ENCODE measurements around the gene RNF207. TPM values are rescaled to one million over a fixed set of nuclear protein-coding genes. Genes with fewer than 3 reads are reported as not detected.

Gene RNF207
- total RNA-seq, 1 experiment from 2014 or later, result 12.9 TPM

GRCh38 chr1:6247651-6248050 lies 41.7 kb downstream of the RNF207 start:
- no peak for DNase-seq (ENCODE audit: extremely low read depth, low read depth)

- DNase-seq (ENCODE audit: extremely low read depth, low read depth), result no peak
Measured at GRCh38 chr1:6248161-6248776, 42.4 kb downstream of the RNF207 start.

GRCh38 chr1:6248932-6249738 lies 43.2 kb downstream of the RNF207 start:
- DNase-seq (ENCODE audit: extremely low read depth, low read depth), result no peak

GRCh38 chr1:6249739-6250689 lies 44.1 kb downstream of the RNF207 start:
- DNase-seq (ENCODE audit: extremely low read depth, low read depth), result no peak

- DNase-seq (ENCODE audit: extremely low read depth, low read depth), result no peak
Measured at GRCh38 chr1:6251233-6251632, 45.3 kb downstream of the RNF207 start.

GRCh38 chr1:6251681-6252373 lies 45.9 kb downstream of the RNF207 start:
- no peak for DNase-seq (ENCODE audit: extremely low read depth, low read depth)

- no peak for DNase-seq (ENCODE audit: extremely low read depth, low read depth)
Measured at GRCh38 chr1:6252374-6252710, 46.4 kb downstream of the RNF207 start.

- DNase-seq (ENCODE audit: extremely low read depth, low read depth), result no peak
Measured at GRCh38 chr1:6253380-6253779, 47.5 kb downstream of the RNF207 start.

- DNase-seq (ENCODE audit: extremely low read depth, low read depth), result no peak
Measured at GRCh38 chr1:6254691-6255090, 48.8 kb downstream of the RNF207 start.

GRCh38 chr1:6256645-6257044 lies 50.7 kb downstream of the RNF207 start:
- no peak for DNase-seq (ENCODE audit: extremely low read depth, low read depth)

- no peak for DNase-seq (ENCODE audit: extremely low read depth, low read depth)
Measured at GRCh38 chr1:6257541-6258069, 51.7 kb downstream of the RNF207 start.

GRCh38 chr1:6258675-6259074 lies 52.8 kb downstream of the RNF207 start:
- no peak for DNase-seq (ENCODE audit: extremely low read depth, low read depth)

- DNase-seq (ENCODE audit: extremely low read depth, low read depth), result peak; percentile 63
Measured at GRCh38 chr1:6259491-6260362, 53.8 kb downstream of the RNF207 start.

- no peak for DNase-seq (ENCODE audit: extremely low read depth, low read depth)
Measured at GRCh38 chr1:6260433-6260934, 54.6 kb downstream of the RNF207 start.

GRCh38 chr1:6260961-6261614 lies 55.2 kb downstream of the RNF207 start, which contains the start of gene GPR153:
Gene GPR153, minus strand, starts transcription at chr1:6261098. Its CDS starts 6,193 bp downstream, at chr1:6254905.
- no peak for DNase-seq (ENCODE audit: extremely low read depth, low read depth)

- no peak for DNase-seq (ENCODE audit: extremely low read depth, low read depth)
Measured at GRCh38 chr1:6261615-6261995, 55.7 kb downstream of the RNF207 start.

GRCh38 chr1:6262555-6263420 lies 56.9 kb downstream of the RNF207 start:
- no peak for DNase-seq (ENCODE audit: extremely low read depth, low read depth)

- DNase-seq (ENCODE audit: extremely low read depth, low read depth), result no peak
Measured at GRCh38 chr1:6263716-6264115, 57.8 kb downstream of the RNF207 start.

Measured in NCI-H460 (cell line).